MCF 10A (cell line): ENCODE data around the gene CELA1. TPM values are rescaled to one million over a fixed set of nuclear protein-coding genes. Genes with fewer than 3 reads are reported as not detected.

ENCODE experiments used
- Bru-seq: library from RNA; stranded (reverse); fragments of 400-500 nt; gene quantifications from one replicate; lab custom pipeline; 2021; lab: Mats Ljungman, UMichigan
- BruChase-seq, 2 experiments: library from RNA; stranded (reverse); fragments of 400-500 nt; gene quantifications; one replicate each; lab custom pipeline; 2021; lab: Mats Ljungman, UMichigan
- BruUV-seq: library from RNA; stranded (reverse); fragments of 400-500 nt; replicated peaks from 2 replicates; lab custom pipeline; 2021; lab: Mats Ljungman, UMichigan
- CTCF ChIA-PET: fragments of 300-600 bp; sonication (Branson Sonifier 250); formaldehyde crosslinking; extraction: SDS; loops from one replicate; lab custom pipeline; 2021; ENCODE audit warnings: antibody characterized with exemption, inconsistent platforms; lab: Yijun Ruan, JAX
- POLR2A ChIA-PET: fragments of 300-600, 350-650 bp; sonication (Branson Sonifier 250); formaldehyde crosslinking; extraction: SDS; loops from one replicate; lab custom pipeline; 2020; ENCODE audit warnings: antibody characterized with exemption, inconsistent platforms; lab: Yijun Ruan, JAX
- DNase-seq: peaks from one replicate; pipeline ENCODE4 v3.0.0-alpha.2; 2018; ENCODE audit not compliant: unreplicated experiment
- H3K27ac Mint-ChIP-seq: one replicate; pipeline ENCODE4 v1.8.0; 2022; ENCODE audit warnings: mild to moderate bottlenecking, low read depth, mixed read lengths; ENCODE audit not compliant: unreplicated experiment
- H3K27me3 Mint-ChIP-seq: one replicate; pipeline ENCODE4 v1.8.0; 2022; ENCODE audit warnings: mixed read lengths; ENCODE audit not compliant: insufficient read depth, unreplicated experiment
- H3K36me3 Mint-ChIP-seq: one replicate; pipeline ENCODE4 v1.8.0; 2022; ENCODE audit warnings: mild to moderate bottlenecking, moderate library complexity, mixed read lengths; ENCODE audit not compliant: insufficient read depth, unreplicated experiment
- H3K4me1 Mint-ChIP-seq: one replicate; pipeline ENCODE4 v1.8.0; 2022; ENCODE audit warnings: mixed read lengths; ENCODE audit not compliant: insufficient read depth, unreplicated experiment
- H3K4me3 Mint-ChIP-seq: one replicate; pipeline ENCODE4 v1.8.0; 2022; ENCODE audit warnings: mild to moderate bottlenecking, moderate library complexity, mixed read lengths; ENCODE audit not compliant: unreplicated experiment
- H3K9me3 Mint-ChIP-seq: one replicate; pipeline ENCODE4 v1.8.0; 2022; ENCODE audit warnings: mixed read lengths; ENCODE audit not compliant: unreplicated experiment
- intact Hi-C: fragments of 100-400 bp; cut with micrococcal nuclease; formaldehyde crosslinking; loops from 2 replicates; pipeline ENCODE4 v1.14.1; 2022
- long read RNA-seq: library from polyadenylated mRNA; stranded (forward); transcript quantifications from one replicate; pipeline ENCODE4 v2.0.0, GENCODE V29; 2022
- total RNA-seq: library from RNA; stranded (reverse); gene quantifications from 2 replicates; pipeline ENCODE4 v1.2.3, GENCODE V29; 2022
- TF ChIP-seq, protein P1 (sequence below): fragments of 200-600 bp; IDR thresholded peaks from one replicate; pipeline ENCODE4 v1.8.0; 2022; ENCODE audit warnings: antibody characterized with exemption, mild to moderate bottlenecking; ENCODE audit not compliant: unreplicated experiment

Gene CELA1
- not detected in 2 replicates for total RNA-seq
- Bru-seq, nascent RNA = percentile 11 among the genes with signal in this experiment
- BruChase-seq, experiment 1, labeled RNA remaining after a 6-hour chase = not detected
- BruChase-seq, experiment 2, labeled RNA remaining after a 2-hour chase = not detected
- long read RNA-seq = 0 reads

DNA sequence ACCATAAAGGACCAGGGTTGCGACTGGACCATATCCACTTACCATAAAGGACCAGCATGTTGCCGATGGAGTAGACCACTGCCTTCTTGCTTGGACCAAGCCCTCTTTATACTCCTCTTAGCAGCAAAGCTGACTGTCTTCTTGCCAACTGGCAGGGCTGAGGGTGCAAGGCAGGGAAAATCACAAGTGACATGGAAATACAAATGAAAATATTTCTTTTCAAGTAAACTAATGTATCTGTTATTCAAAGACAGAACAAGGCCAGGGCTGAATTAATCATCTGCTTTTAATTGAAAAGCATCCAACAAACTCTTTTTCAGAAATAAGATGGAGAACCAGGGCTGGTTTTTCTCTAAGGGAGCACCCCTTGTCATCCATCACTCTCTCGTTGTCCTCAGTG, at the start of gene CELA1:
Gene CELA1, minus strand, starts transcription at position 99 of the 400 bp plus-strand sequence. Its CDS starts 41 bp downstream, at position 58.
- no TSS peak for BruUV-seq
- intact Hi-C loops = no loop called here
- CTCF ChIA-PET = no interaction called here
- H3K4me3 Mint-ChIP-seq = no peak within 1 kb of the TSS
- no peak for DNase-seq
- POLR2A ChIA-PET = no interaction called here
- no peaks in the 10 kb centered on the region for H3K9me3 Mint-ChIP-seq
- no peaks in the 10 kb centered on the region for H3K27me3 Mint-ChIP-seq
- TF ChIP-seq, protein P1, sequence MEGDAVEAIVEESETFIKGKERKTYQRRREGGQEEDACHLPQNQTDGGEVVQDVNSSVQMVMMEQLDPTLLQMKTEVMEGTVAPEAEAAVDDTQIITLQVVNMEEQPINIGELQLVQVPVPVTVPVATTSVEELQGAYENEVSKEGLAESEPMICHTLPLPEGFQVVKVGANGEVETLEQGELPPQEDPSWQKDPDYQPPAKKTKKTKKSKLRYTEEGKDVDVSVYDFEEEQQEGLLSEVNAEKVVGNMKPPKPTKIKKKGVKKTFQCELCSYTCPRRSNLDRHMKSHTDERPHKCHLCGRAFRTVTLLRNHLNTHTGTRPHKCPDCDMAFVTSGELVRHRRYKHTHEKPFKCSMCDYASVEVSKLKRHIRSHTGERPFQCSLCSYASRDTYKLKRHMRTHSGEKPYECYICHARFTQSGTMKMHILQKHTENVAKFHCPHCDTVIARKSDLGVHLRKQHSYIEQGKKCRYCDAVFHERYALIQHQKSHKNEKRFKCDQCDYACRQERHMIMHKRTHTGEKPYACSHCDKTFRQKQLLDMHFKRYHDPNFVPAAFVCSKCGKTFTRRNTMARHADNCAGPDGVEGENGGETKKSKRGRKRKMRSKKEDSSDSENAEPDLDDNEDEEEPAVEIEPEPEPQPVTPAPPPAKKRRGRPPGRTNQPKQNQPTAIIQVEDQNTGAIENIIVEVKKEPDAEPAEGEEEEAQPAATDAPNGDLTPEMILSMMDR = no peak
- H3K27ac Mint-ChIP-seq = no peak within 1 kb of the TSS
- no peaks in the 10 kb centered on the region for H3K4me1 Mint-ChIP-seq
- peaks cover 5% of the 10 kb centered on the region for H3K36me3 Mint-ChIP-seq

DNA sequence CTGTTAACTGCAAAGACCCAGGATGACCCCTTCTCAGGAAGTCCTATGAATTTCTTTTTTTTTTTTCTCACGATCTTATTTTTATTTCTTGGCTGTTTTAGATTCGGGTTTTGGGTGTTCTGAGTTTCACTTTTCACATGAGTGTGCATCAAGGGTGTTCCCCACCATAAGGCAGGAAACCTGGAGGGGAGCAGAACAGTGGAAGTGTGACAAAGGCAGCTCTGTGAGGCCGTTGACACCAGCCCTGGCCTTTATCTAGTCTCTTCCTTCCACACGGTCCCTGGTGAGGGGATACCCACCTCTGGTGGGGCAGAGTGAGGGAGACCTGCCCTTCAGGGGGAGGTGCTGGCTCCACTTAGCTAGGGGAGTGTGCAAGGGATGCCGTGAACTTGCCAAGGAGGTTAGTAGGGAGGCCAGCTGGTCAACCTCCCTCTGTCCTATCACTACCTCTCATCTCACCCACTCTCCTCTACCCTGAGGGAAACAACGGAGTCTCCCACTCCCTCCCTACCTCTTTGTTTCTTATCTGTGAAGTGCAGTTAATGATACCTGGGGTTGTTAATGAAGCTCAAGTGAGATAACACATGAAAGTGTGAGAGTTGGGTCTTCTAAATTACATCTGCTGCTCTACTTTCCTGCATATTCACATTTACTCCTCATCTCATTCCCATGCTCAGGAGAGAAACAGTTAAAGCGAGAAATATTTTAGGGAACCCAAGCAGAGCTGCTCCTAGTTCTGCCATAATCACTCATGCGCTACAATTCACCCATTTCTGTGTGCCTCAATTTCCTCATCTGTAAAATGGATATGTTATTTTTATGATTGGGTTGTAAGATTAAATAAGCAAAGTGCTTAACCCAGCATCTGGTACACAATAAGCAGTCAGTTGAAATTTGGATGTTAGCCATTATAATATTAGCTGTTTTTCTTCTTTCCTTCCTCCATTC, 49.1 kb upstream of the CELA1 start:
- Mint-ChIP-seq H3K4me3 (no peak overlapping the region), H3K27me3 (no peaks in the 10 kb centered on the region), H3K27ac (no peak overlapping the region), H3K36me3 (no peaks in the 10 kb centered on the region), H3K4me1 (peaks cover 27% of the 10 kb centered on the region), H3K9me3 (no peaks in the 10 kb centered on the region)
- TF ChIP-seq, protein P1 = no peak
- BruUV-seq = no TSS peak
- POLR2A ChIA-PET = interaction anchor here (0.6 to 1.5 kb wide), 3 partner anchors 8 to 24 kb away, joined by 3 to 10 read pairs (median 3); no protein-coding TSS in a partner anchor
- no peak for DNase-seq
- CTCF ChIA-PET = interaction anchor here (0.6 to 1.9 kb wide), 5 partner anchors 25 to 434 kb away, joined by 3 to 6 read pairs (median 3); no protein-coding TSS in a partner anchor
- intact Hi-C loops = no loop called here

DNA sequence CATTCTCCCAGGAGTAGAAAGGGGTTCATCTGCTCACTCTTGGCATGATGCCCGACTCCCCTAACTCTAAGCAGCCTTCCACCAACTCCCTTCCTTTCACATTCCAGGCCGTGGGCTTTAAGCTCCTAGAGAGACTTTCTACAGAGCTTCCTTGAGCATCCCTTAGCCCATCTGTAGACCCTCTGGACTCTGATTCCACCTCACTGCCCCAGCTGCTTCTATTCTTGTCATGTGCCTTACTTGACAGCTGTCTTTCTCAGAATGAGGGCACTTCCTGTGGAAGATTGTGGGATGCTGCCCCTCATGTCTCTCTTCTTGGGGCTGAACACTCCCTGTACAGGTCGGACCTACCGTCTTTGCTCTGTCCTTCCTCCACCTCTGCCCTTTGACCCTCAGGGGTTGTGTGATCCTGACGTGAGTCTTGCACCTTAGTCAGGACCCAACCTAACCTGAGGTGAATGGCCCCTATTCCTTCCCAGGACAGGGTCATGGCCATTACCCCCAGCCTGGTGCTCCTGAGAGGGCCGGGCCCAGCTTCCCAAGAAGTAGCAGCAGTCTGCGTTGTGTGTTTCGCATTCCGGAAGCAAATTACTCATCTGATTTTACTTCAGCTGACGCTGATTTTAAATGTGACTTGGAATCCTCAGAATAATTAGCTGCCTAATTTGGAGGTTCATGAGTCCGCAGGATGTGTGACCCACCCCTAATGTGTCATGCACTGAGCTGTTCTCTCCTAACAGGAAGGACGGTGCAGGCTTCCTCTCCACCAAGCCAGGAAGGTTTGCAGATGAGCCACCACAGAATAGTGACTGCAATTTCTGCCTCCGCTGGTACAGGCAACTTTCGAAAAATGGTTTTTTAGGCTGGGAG, 47.4 kb upstream of the CELA1 start:
- DNase-seq = peak; percentile 72
- peaks cover 41% of the 10 kb centered on the region for H3K4me1 Mint-ChIP-seq
- no peaks in the 10 kb centered on the region for H3K27me3 Mint-ChIP-seq
- POLR2A ChIA-PET = interaction anchor here (0.5 to 1.5 kb wide), 4 partner anchors 9 to 496 kb away, joined by 3 to 10 read pairs (median 3); no protein-coding TSS in a partner anchor
- intact Hi-C loops = no loop called here
- no peak overlapping the region for H3K4me3 Mint-ChIP-seq
- CTCF ChIA-PET = interaction anchor here (0.6 to 1.1 kb wide), 2 partner anchors 52 to 632 kb away, joined by 3 to 4 read pairs; no protein-coding TSS in a partner anchor
- TF ChIP-seq, protein P1 = no peak
- no peak overlapping the region for H3K27ac Mint-ChIP-seq
- no peaks in the 10 kb centered on the region for H3K9me3 Mint-ChIP-seq
- TSS peak; percentile 19 for BruUV-seq
- H3K36me3 Mint-ChIP-seq = no peaks in the 10 kb centered on the region
